Right lobe of liver (tissue), 6 donors: ENCODE measurements around the gene CITED4. TPM values are rescaled to one million over a fixed set of nuclear protein-coding genes. Genes with fewer than 3 reads are reported as not detected.

Experiments used
- ATAC-seq, 4 donors: fragments of 200-7000 bp; cut with Tn5 transposase; one replicate each; pipeline ENCODE4 v1.9.1; 2020; ENCODE audit warnings: mild to moderate bottlenecking in 4 of 4, moderate library complexity in 4 of 4
- DNase-seq, 3 donors: peaks; one replicate each; pipeline ENCODE4 v3.0.0-alpha.2; 2020
- H3K27ac ChIP-seq, 3 donors: fragments of 200-600 bp; one replicate each; pipeline ENCODE4 v1.8.0; 2022
- H3K27me3 ChIP-seq, 2 donors: fragments of 200-600 bp; one replicate each; pipeline ENCODE4 v1.8.0; 2022
- H3K36me3 ChIP-seq, 4 donors: fragments of 200-600 bp; sonication (generic) in 1 of 4; one replicate each; pipeline versions ENCODE4 v1.5.1 to v1.8.0; 2017 to 2022; ENCODE audit warnings: control low read depth in 1 of 4
- H3K4me1 ChIP-seq, 4 donors: fragments of 200-600 bp; sonication (generic) in 1 of 4; one replicate each; pipeline versions ENCODE4 v1.5.1 to v1.8.0; 2017 to 2022; ENCODE audit warnings: control low read depth in 1 of 4
- H3K4me3 ChIP-seq, 3 donors: fragments of 200-600 bp; one replicate each; pipeline ENCODE4 v1.8.0; 2022
- H3K9me3 ChIP-seq, 4 donors: fragments of 200-600 bp; sonication (generic) in 1 of 4; one replicate each; pipeline versions ENCODE4 v1.5.1 to v1.8.0; 2017 to 2022; ENCODE audit warnings: control low read depth in 1 of 4
- POLR2A ChIP-seq: fragments of 450-650 bp; IDR thresholded peaks from one replicate; pipeline ENCODE4 v1.6.1; 2017; ENCODE audit warnings: antibody characterized with exemption, mild to moderate bottlenecking
- WGBS: methylation state at CpG from one replicate; pipeline ENCODE4 v1.1.6; 2018; ENCODE audit warnings: low coverage, low lambda C conversion rate; ENCODE audit not compliant: insufficient coverage; ENCODE audit errors: missing lambda C conversion rate; 5-methylcytosine and 5-hydroxymethylcytosine counted together
- intact Hi-C, 2 donors: fragments of 100-400 bp; cut with DNase I; formaldehyde crosslinking; loops; one replicate each; pipeline versions ENCODE4 v1.11.2 to v1.14.1; 2022
- total RNA-seq, 6 experiments: library from RNA; depleted of rRNA in 2 of 6; stranded (reverse); fragments of >200 nt in 2 of 6; fragmentation: NEBNext Ultra II Directional in 3 of 6; extraction: Animal tissue kit (Norgen Biotek cat#: 25700) in 3 of 6; gene quantifications; one replicate each; pipeline versions ENCODE4 v1.1.0 to v1.2.4, GENCODE V29; 2016 to 2023
- TF ChIP-seq, protein P1 (sequence below), 4 donors: fragments of 200-600 bp in 3 of 4; fragments of 450-650 bp in 1 of 4; IDR thresholded peaks; one replicate each; pipeline versions ENCODE4 v1.5.1 to v1.8.0; 2016 to 2022; ENCODE audit warnings: antibody characterized with exemption in 4 of 4, mild to moderate bottlenecking in 2 of 4
- donor health status: DM: no; HTN: yes; CAD: no.
- donor health status: DM: no; HTN: no; CAD: no.
- donor health status: DM: no; HTN: no; CAD: no.
- donor health status: DM: no; HTN: yes; CAD: no.
- donor health status: DM: no; HTN: yes; CAD: no.

The CITED4 gene
- total RNA-seq, 6 experiments from 2014 or later = 19.0 to 116 (median 25.8) TPM

DNA sequence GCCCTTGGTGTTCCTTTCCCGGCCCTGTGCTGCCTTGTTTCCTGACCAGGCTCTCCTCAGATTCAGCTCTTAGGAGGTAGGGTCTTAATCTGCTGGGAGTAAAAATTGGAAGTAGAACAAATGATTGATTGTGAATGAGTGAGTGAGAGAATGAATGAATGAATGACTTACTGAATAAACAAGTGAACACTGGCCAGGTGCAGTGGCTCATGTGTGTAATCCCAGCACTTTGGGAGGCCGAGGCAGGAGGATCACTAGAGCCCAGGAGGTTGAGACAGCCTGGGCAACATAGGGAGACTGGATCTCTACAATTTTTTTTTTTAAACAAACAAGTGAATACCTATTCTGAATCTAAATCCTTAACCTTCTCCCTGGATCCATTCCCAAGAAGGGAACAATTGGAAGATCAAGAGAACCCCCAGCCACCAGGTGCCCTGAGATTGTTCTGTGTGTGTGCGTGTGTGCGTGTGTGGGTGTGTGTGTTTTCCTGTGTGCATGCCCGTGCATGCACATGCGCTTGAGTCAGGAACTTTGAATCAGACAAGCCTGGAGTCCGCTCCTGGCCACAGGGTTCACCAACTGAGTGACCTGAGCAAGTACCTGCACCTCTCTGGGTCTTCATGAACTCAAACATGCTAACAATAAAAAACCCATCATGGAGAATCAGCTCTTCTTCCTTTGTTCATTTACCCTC, 24.3 kb upstream of the CITED4 start:
- intact Hi-C loops = no loop called here
- Histone ChIP-seq H3K9me3 (no peaks in the 10 kb centered on the region), H3K4me1 (peaks cover 0 to 7% (median 0%) of the 10 kb centered on the region in 4 donors), H3K27ac (no peak overlapping the region), H3K4me3 (no peak overlapping the region), H3K36me3 (no peaks in the 10 kb centered on the region), H3K27me3 (peaks cover 0 to 10% of the 10 kb centered on the region in 2 donors)
- WGBS = 60% methylated on average over 4 of the region's 7 CpGs
- TF ChIP-seq POLR2A = no peak
- TF ChIP-seq, protein P1, sequence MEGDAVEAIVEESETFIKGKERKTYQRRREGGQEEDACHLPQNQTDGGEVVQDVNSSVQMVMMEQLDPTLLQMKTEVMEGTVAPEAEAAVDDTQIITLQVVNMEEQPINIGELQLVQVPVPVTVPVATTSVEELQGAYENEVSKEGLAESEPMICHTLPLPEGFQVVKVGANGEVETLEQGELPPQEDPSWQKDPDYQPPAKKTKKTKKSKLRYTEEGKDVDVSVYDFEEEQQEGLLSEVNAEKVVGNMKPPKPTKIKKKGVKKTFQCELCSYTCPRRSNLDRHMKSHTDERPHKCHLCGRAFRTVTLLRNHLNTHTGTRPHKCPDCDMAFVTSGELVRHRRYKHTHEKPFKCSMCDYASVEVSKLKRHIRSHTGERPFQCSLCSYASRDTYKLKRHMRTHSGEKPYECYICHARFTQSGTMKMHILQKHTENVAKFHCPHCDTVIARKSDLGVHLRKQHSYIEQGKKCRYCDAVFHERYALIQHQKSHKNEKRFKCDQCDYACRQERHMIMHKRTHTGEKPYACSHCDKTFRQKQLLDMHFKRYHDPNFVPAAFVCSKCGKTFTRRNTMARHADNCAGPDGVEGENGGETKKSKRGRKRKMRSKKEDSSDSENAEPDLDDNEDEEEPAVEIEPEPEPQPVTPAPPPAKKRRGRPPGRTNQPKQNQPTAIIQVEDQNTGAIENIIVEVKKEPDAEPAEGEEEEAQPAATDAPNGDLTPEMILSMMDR (IDR thresholded peaks at IDR 0.05) = no peak
- ATAC-seq = no peak
- no peak for DNase-seq

DNA sequence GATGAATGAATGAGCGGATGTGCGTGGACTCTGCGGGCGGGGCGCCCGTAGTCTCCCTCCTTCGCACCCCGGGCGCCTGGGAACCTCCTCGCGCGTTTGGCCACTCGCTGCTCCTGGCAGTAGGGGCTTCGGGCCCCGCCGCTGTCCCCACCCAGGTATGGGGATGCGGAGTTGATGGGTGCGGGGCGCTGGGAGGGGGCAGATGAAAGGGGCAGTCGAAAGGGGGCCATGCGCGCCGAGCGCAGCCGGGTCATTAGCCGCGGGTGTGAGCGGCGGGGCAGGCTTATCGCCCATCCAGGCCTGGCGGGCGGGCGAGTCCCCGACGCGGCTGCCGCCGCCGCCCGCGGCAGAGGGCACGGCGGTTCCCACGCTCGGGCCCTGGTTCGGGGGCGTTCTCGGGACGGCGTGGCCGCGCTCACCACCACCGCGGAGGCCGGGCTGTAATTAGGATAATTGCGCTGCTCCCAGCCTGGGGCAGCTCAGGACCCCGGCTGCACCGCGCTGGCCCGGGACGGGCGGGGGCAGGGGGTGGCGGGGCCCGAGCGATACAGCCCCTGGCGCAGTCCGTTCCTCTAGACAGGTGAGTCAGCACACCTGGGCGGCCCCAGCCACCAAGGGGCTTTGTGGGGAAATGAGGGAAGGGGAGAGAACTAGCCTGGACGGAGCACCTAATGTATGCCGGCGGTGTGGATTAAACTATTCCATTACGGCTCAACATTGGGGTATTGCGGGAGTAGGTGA, 22.1 kb upstream of the CITED4 start:
- no peak for TF ChIP-seq POLR2A
- TF ChIP-seq, protein P1 (IDR thresholded peaks at IDR 0.05) = no peak
- ATAC-seq (no peak), DNase-seq (no peak)
- 33% methylated on average over 18 of the region's 73 CpGs for WGBS
- Histone ChIP-seq H3K27ac (no peak overlapping the region), H3K4me1 (peaks cover 0 to 7% (median 0%) of the 10 kb centered on the region in 4 donors), H3K4me3 (no peak overlapping the region), H3K27me3 (peaks cover 0 to 10% of the 10 kb centered on the region in 2 donors), H3K36me3 (no peaks in the 10 kb centered on the region), H3K9me3 (no peaks in the 10 kb centered on the region)
- intact Hi-C loops = no loop called here

DNA sequence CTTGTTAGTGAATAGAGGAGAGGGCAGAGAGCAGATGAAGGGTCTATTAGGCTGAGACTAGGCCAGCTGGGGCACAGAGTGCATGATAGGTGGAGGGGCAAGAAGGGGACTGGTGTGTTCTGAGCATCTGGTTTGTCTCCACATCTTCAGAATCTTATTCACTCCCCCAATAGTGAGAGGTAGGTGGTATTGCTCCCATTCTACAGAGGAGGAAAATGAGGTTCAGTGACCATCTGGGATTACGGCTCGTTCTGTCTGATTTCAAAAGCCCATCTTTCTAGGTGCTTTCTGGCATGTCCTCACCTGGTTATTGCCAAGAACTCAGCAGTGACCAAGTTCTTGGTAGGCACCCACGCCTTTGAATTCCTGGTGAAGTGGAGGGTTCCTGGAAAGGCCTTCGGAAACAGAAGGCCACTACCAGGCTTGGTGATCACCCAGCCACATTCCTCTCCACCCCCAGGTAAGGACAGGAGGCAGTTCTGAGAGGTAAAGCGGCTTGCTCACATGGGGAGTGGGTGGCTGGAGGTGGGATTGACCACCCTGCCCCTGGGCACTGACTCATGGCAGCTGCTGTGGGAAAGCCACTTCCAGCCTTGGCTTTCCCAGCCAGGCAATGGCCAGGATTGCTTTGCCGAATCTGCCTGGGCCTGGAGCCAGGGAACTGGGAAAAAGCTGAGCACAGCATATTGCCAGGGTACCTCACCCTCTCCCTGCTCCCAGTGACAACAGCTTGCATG, 18.8 kb upstream of the CITED4 start:
- Histone ChIP-seq H3K4me1 (peaks cover 0 to 7% (median 0%) of the 10 kb centered on the region in 4 donors), H3K36me3 (no peaks in the 10 kb centered on the region), H3K27ac (no peak overlapping the region), H3K27me3 (peaks cover 0 to 10% of the 10 kb centered on the region in 2 donors), H3K4me3 (no peak overlapping the region), H3K9me3 (no peaks in the 10 kb centered on the region)
- ATAC-seq (peak; percentile 34 to 87 (median 69)), DNase-seq (peak in 1 of 3 donors; percentile 69)
- intact Hi-C loops = no loop called here
- TF ChIP-seq, protein P1 (IDR thresholded peaks at IDR 0.05) = no peak
- 57% methylated on average over 2 of the region's 6 CpGs for WGBS

DNA sequence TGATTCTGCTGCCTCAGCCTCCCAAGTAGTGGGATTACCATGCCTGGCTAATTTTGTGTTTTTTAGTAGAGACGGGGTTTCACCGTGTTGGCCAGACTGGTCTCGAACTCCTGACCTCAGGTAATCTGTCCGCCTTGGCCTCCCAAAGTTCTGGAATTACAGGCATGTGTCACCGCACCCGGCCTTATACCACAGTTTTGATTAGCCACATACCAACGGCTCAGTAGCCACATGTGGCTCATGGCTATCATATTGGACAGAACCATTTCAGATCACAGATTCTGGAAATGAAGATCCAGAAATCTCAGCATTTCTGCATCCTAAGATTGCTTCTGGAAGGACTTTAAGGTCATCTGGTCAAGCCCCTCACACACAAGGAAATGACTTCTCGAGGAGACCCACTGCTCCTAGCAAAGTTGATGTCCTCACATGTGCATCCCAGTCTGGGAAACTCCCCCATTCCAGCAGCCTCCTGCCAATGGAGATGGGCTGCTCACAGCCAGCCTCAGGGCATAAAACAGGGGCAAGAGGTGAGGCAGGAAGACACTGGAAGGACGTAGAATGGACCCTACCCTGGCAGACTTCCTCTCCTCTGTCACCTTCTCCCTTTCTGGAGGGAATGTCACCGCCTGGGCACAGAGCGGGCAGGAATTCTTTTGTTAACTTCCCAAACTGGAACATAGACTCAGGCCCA, 17.5 kb upstream of the CITED4 start:
- Histone ChIP-seq H3K27me3 (peaks cover 0 to 10% of the 10 kb centered on the region in 2 donors), H3K4me1 (peaks cover 0 to 7% (median 0%) of the 10 kb centered on the region in 4 donors), H3K4me3 (no peak overlapping the region), H3K36me3 (no peaks in the 10 kb centered on the region), H3K9me3 (no peaks in the 10 kb centered on the region), H3K27ac (no peak overlapping the region)
- intact Hi-C loops = no loop called here
- ATAC-seq (no peak), DNase-seq (no peak)
- TF ChIP-seq POLR2A = no peak
- TF ChIP-seq, protein P1 (IDR thresholded peaks at IDR 0.05) = no peak
- WGBS = 88% methylated on average over 3 of the region's 11 CpGs
